GM10248 (cell line): ENCODE results near the gene ASB2.
A peak's percentile ranks its signal among the peaks of the same experiment; 100 is the strongest.

ENCODE experiments used
- CTCF ChIA-PET: fragments of 300-600 bp; sonication (Branson Sonifier 250); formaldehyde crosslinking; extraction: SDS; loops from one replicate; lab custom pipeline; 2021; ENCODE audit warnings: antibody characterized with exemption; lab: Yijun Ruan, JAX
- POLR2A ChIA-PET: fragments of 350-650 bp; sonication (Branson Sonifier 250); formaldehyde crosslinking; extraction: SDS; loops from one replicate; lab custom pipeline; 2020; ENCODE audit warnings: antibody characterized with exemption; lab: Yijun Ruan, JAX
- DNase-seq: peaks from one replicate; pipeline ENCODE4 v3.0.0; 2012; ENCODE audit errors: extremely low spot score
- CTCF ChIP-seq: IDR thresholded peaks from 2 replicates; pipeline ENCODE4 v1.5.1; 2012; ENCODE audit warnings: mild to moderate bottlenecking, low read depth; ENCODE audit errors: extremely low read depth, missing control alignments, control extremely low read depth

Gene ASB2

GRCh38 chr14:93938751-93939303, 37.5 kb downstream of the ASB2 start:
- no peak for TF ChIP-seq CTCF
- no peak for DNase-seq
- CTCF ChIA-PET: interaction anchor here (0.9 to 24.2 kb wide), 15 partner anchors 8 to 223 kb away, joined by 3 to 664 read pairs (median 18); partner anchors contain the start of genes ASB2 and CCDC197
- POLR2A ChIA-PET: interaction anchor here (0.6 kb wide), 1 partner anchor 1311 kb away, joined by 6 read pairs; no protein-coding TSS in a partner anchor

- ChIA-PET CTCF (interaction anchor here (1.0 to 24.2 kb wide), 13 partner anchors 9 to 203 kb away, joined by 3 to 664 read pairs (median 7); partner anchors contain the start of genes ASB2 and CCDC197), POLR2A (no interaction called here)
- no peak for TF ChIP-seq CTCF
- no peak for DNase-seq
Measured at GRCh38 chr14:93937519-93937918, 38.9 kb downstream of the ASB2 start.

GRCh38 chr14:93936926-93937325, 39.4 kb downstream of the ASB2 start:
- no peak for TF ChIP-seq CTCF
- ChIA-PET CTCF (interaction anchor here (0.9 to 24.2 kb wide), 15 partner anchors 9 to 203 kb away, joined by 3 to 664 read pairs (median 4); partner anchors contain the start of genes ASB2 and CCDC197), POLR2A (no interaction called here)
- DNase-seq: no peak

- DNase-seq: no peak
- ChIA-PET POLR2A (no interaction called here), CTCF (interaction anchor here (0.9 to 24.2 kb wide), 13 partner anchors 8 to 200 kb away, joined by 3 to 664 read pairs (median 6); partner anchors contain the start of genes ASB2, CCDC197 and FAM181A)
- peak; percentile 52 for TF ChIP-seq CTCF
Measured at GRCh38 chr14:93936245-93936644, 40.1 kb downstream of the ASB2 start.

- ChIA-PET POLR2A (no interaction called here), CTCF (interaction anchor here (1.0 to 24.2 kb wide), 10 partner anchors 9 to 201 kb away, joined by 3 to 664 read pairs (median 8); partner anchors contain the start of genes ASB2, CCDC197 and FAM181A)
- no peak for DNase-seq
- TF ChIP-seq CTCF: no peak
Measured at GRCh38 chr14:93935213-93935612, 41.2 kb downstream of the ASB2 start.

GRCh38 chr14:93932642-93933041, 43.7 kb downstream of the ASB2 start:
- DNase-seq: no peak
- ChIA-PET POLR2A (interaction anchor here (0.7 kb wide), 1 partner anchor 34 kb away, joined by 3 read pairs; no protein-coding TSS in a partner anchor), CTCF (interaction anchor here (24.2 kb wide), 1 partner anchor 65 kb away, joined by 664 read pairs; the partner anchor contains the start of gene CCDC197)
- no peak for TF ChIP-seq CTCF
